ENCODE measurements around the gene UBE2I.

The UBE2I gene

DNA sequence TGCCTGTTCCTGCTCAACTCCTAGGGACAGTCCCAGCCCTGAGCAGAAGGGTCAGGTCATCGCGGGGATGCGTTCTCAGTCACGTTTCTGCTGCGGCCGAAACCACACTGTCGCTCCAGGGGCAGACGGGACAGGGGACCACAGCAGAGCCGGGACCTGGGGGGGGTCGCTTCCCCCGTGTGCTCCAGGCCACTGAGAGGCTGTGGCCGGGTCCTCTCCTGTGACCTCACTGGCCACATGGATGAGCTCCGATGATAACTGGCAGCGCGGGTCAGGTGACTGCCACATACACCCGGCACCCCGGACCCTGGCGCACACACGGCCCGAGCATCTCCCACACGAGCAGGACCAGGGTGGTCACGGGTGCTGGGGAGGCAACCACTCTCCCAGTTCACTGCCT lies 55.1 kb downstream of the UBE2I start:
- H3K36me3 ChIP-seq (ENCODE audit: insufficient read depth, low read length) = peaks cover 39% of the 10 kb centered on the region; the same call in 1 of the 2 replicates
- no peaks in the 10 kb centered on the region for H3K9me3 ChIP-seq (ENCODE audit: low read depth, low read length)
- no peak overlapping the region for H3K27ac ChIP-seq
- no peak overlapping the region for H3K4me3 ChIP-seq
- no peak for TF ChIP-seq FOXP2 (optimal IDR thresholded peaks at IDR 0.05; ENCODE audit: control extremely low read depth, extremely low read length, insufficient read depth)
- no peak for TF ChIP-seq POLR2AphosphoS5 (IDR thresholded peaks at IDR 0.05; ENCODE audit: borderline replicate concordance, low read depth, low read length)
- TF ChIP-seq EZH2 (IDR thresholded peaks at IDR 0.05) = no peak
- no peak for DNase-seq (ENCODE audit: low read depth, low spot score)
- no peak overlapping the region for H3K9ac ChIP-seq (ENCODE audit: insufficient read length)

DNA sequence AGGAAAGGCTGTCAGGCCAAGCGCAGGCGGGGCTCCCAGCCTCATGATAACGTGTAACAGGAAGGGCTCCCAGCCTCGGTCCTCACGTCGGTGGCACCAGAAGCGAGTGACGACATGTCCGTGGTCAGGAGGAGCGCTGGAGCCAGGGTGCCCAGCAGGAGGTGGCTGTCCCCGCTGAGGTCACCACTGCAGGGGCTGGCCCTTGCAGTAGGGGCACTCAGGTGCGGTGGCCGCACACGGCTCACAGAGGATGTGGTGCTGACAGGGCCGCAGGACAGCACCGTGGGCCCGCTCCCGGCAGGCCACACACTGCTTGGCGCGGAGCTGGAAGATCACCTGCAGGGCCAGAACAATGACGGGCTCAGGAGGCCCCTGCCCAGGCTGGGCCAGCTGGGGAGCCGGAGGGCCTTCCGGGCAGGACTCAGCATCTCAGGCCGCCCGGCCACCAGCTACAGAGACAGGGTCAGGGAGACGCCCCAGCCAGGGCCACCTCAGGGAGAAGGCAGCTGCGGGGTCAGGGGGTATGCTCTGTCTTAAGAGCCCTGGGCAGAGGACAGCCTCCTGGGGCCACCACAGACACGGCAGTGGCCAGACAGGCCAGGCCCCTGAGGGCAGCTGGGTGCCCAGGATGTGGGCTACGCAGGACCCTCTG lies 56.8 kb downstream of the UBE2I start:
- TF ChIP-seq FOXP2 (optimal IDR thresholded peaks at IDR 0.05; ENCODE audit: control extremely low read depth, extremely low read length, insufficient read depth) (no peak), POLR2AphosphoS5 (IDR thresholded peaks at IDR 0.05; ENCODE audit: borderline replicate concordance, low read depth, low read length) (no peak), EZH2 (IDR thresholded peaks at IDR 0.05) (no peak)
- no peak overlapping the region for H3K4me3 ChIP-seq
- H3K9me3 ChIP-seq (ENCODE audit: low read depth, low read length) = no peaks in the 10 kb centered on the region
- no peak overlapping the region for H3K27ac ChIP-seq
- DNase-seq (ENCODE audit: low read depth, low spot score) = no peak
- H3K36me3 ChIP-seq (ENCODE audit: insufficient read depth, low read length) = peaks cover 36% of the 10 kb centered on the region; the same call in 1 of the 2 replicates
- no peak overlapping the region for H3K9ac ChIP-seq (ENCODE audit: insufficient read length)

DNA sequence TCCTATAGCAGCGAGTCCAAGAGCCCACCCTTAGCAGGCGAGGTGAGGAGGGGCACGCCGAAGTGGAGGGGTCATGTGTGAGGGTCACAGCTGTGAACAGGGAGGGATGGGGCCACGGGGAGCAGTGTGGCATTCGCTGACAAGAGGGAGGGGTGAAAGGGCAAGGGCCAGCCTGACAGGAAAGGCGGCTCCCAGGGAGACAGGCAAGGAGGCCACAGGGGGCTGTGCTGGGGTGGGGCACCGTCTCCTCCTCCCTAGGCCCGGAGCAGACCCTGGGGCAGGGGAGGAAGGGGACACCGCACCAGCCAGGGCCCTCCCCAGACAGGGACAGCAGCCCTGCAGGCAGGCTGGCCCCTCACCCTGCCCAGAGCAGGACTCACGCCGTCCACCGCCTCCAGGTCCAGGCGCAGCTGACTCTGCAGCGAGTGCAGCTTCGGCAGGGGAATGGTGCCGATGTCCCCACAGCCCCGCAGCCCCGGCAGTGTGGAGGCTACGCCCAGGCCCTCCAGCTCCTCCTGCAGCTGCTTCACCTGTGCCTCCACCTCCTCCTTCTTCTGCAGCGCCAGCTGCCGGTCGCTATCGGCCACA lies 57.4 kb downstream of the UBE2I start:
- Histone ChIP-seq H3K9me3 (ENCODE audit: low read depth, low read length) (no peaks in the 10 kb centered on the region), H3K27ac (no peak overlapping the region), H3K36me3 (ENCODE audit: insufficient read depth, low read length) (peaks cover 36% of the 10 kb centered on the region; the same call in 1 of the 2 replicates), H3K4me3 (no peak overlapping the region), H3K9ac (ENCODE audit: insufficient read length) (no peak overlapping the region)
- TF ChIP-seq FOXP2 (optimal IDR thresholded peaks at IDR 0.05; ENCODE audit: control extremely low read depth, extremely low read length, insufficient read depth) = no peak
- TF ChIP-seq POLR2AphosphoS5 (IDR thresholded peaks at IDR 0.05; ENCODE audit: borderline replicate concordance, low read depth, low read length) = no peak
- no peak for TF ChIP-seq EZH2 (IDR thresholded peaks at IDR 0.05)
- DNase-seq (ENCODE audit: low read depth, low spot score) = no peak

DNA sequence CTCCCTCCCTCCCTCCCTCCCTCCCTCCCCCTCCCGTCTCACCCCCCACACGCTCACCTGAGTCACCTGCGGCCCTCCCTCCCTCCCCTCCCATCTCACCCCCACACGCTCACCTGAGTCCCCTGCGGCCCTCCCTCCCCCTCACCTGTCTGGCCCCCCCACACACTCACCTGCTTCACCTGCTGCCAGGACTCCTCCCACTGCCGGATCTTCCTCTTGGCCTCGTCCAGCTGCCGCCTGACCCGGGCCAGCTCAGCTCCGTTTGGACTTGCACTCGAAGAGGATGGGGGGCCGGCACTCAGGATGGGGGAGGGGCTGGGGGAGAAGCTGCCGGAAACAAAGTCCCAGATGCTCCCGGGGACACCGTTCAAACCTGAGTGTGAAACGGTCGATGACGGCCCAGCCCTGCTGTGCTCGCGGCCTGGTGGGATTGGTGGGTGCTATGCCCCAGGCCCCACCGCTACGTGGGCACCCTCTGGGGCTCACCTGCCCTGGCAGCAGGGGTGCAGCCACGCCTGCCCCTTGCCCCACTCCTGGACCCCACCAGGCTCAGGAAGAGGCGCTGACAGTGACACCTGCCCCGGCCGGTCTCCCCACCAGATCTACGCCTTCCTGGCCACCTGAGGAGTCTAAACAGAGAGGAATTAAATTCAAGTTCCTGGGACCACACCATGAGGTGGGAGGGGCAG lies 58.2 kb downstream of the UBE2I start:
- H3K4me3 ChIP-seq = no peak overlapping the region
- no peak for DNase-seq (ENCODE audit: low read depth, low spot score)
- H3K9ac ChIP-seq (ENCODE audit: insufficient read length) = no peak overlapping the region
- H3K9me3 ChIP-seq (ENCODE audit: low read depth, low read length) = no peaks in the 10 kb centered on the region
- no peak overlapping the region for H3K27ac ChIP-seq
- H3K36me3 ChIP-seq (ENCODE audit: insufficient read depth, low read length) = peaks cover 32% of the 10 kb centered on the region; the same call in 1 of the 2 replicates
- TF ChIP-seq POLR2AphosphoS5 (IDR thresholded peaks at IDR 0.05; ENCODE audit: borderline replicate concordance, low read depth, low read length) (no peak), FOXP2 (optimal IDR thresholded peaks at IDR 0.05; ENCODE audit: control extremely low read depth, extremely low read length, insufficient read depth) (no peak), EZH2 (IDR thresholded peaks at IDR 0.05) (no peak)

DNA sequence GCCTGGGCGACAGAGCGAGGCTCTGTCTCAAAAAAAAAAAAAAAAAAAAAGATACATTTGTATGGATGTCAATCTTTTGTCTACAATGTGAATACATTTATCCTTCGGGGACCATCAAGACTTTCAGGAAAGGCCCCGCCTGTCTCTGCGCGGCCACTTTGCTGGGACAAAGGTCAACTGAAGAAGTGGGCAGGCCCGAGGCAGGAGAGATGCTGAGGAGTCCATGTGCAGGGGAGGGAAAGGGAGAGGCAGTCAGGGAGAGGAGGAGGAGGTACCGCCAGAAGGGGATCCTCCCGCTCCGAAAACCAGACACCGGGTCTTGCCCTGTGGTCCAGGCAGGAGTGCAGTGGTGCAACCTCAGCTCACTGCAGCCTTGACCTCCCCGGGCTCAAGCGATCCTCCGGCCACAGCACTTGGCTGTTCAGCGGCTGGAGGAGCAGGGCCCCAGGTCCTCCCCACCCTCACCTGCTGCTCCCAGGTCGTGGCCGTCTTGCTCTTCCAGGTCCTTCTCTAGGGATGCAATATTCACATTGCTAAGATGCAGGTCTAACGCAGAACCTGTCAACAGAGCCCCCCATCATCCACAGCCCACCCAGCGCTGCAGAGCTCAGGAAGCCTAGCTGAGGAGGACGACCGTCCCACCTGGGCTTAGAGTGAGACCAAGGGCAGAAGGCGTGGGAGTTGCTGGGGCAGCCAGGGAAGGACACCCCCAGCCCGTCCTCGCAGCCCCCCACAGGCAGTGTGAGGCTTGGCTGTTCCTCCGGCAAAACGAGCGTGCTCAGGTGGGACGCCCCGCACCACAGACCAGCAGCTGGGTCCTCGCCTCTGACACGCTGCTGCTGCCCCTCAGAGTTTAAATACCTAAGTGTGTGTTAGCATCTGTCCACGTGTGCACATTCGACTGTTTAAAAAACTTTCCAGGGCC lies 61.9 kb downstream of the UBE2I start:
- TF ChIP-seq POLR2AphosphoS5 (IDR thresholded peaks at IDR 0.05; ENCODE audit: borderline replicate concordance, low read depth, low read length) (peak; percentile 12; the same call in 1 of the 2 replicates), FOXP2 (optimal IDR thresholded peaks at IDR 0.05; ENCODE audit: control extremely low read depth, extremely low read length, insufficient read depth) (no peak)
- no peak for DNase-seq (ENCODE audit: low read depth, low spot score)
- H3K27ac ChIP-seq = no peak overlapping the region
- H3K36me3 ChIP-seq (ENCODE audit: insufficient read depth, low read length) = no peaks in the 10 kb centered on the region; the same call in 1 of the 2 replicates
- H3K9ac ChIP-seq (ENCODE audit: insufficient read length) = no peak overlapping the region
- no peak overlapping the region for H3K4me3 ChIP-seq
- no peaks in the 10 kb centered on the region for H3K9me3 ChIP-seq (ENCODE audit: low read depth, low read length)

DNA sequence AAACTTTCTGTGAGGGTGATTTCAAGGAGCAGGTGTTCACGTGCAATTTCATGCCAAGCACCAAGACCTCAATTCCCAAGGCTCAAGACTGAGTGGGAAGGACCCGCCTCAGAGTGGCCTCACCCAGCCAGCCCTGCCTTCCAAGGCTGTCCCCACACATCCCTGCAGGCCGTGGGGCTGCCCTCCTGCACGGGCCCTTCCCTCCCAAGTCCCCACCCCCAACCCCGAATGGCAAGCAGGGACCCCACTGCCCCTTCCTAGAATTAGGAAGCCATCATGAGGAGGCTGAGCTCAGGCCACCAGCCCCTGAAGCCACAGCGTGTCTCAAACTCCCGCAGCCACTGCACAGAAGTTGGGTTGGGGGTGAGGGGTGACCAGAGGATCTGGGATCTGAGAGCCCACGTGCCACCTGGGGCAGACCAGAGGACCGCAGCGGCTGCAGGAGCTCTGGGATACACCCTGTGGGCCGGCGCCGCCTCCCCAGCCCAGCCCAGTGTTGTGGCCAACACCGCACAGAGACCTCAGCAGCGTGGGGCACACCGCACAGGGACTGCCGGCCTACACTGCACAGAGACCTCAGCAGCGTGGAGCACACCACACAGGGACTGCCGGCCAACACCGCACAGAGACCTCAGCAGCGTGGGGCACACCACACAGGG lies 63.0 kb downstream of the UBE2I start:
- H3K27ac ChIP-seq = no peak overlapping the region
- H3K4me3 ChIP-seq = no peak overlapping the region
- no peak for DNase-seq (ENCODE audit: low read depth, low spot score)
- TF ChIP-seq EZH2 (IDR thresholded peaks at IDR 0.05) (no peak), FOXP2 (optimal IDR thresholded peaks at IDR 0.05; ENCODE audit: control extremely low read depth, extremely low read length, insufficient read depth) (no peak), POLR2AphosphoS5 (IDR thresholded peaks at IDR 0.05; ENCODE audit: borderline replicate concordance, low read depth, low read length) (no peak)
- no peak overlapping the region for H3K9ac ChIP-seq (ENCODE audit: insufficient read length)
- no peaks in the 10 kb centered on the region; the same call in 1 of the 2 replicates for H3K36me3 ChIP-seq (ENCODE audit: insufficient read depth, low read length)
- H3K9me3 ChIP-seq (ENCODE audit: low read depth, low read length) = no peaks in the 10 kb centered on the region

DNA sequence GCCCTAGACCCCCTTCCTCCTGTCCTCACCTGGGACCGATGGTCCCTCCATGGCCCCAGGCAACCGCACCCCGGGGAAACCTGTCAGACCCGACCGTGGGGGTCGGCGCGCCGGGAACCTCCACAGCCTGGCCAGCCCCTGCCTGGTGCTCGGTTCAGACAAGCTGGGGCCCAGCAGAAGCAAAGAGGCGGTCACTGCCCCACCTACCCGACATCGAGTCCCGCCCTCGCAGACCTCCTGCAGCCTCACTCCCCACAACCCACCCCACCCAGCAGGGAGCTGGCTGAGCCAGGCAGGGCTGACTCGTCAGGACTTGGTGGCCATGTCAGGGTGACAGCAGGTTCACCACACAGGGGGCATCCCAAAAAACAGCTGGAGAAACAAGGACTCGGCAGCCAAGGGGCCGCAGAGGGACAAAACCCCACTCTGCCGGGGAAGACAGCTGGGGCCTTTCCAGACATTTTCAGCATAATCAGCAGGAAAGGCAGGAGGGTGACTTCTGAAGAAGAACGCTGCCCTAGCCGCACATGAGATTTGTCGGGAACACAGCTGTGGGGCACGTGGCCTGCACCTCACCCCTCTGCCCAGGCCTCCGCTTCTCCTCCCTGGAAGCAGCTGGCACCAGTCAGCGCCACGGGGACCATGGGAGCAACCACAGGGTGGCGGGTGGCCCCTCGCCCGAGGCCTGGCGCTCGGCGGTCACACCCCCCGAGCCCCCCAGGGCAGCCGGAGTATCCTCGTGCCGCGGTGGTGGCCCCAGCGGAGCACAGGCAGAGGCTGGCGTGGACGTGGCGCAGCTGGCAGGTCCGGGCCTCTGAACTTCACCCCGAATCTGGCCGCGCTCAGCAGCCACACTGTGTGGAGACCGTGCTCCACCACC lies 65.2 kb downstream of the UBE2I start:
- no peak overlapping the region for H3K9ac ChIP-seq (ENCODE audit: insufficient read length)
- H3K27ac ChIP-seq = no peak overlapping the region
- no peak for DNase-seq (ENCODE audit: low read depth, low spot score)
- H3K36me3 ChIP-seq (ENCODE audit: insufficient read depth, low read length) = no peaks in the 10 kb centered on the region; the same call in 1 of the 2 replicates
- H3K4me3 ChIP-seq = no peak overlapping the region
- TF ChIP-seq EZH2 (IDR thresholded peaks at IDR 0.05) (no peak), POLR2AphosphoS5 (IDR thresholded peaks at IDR 0.05; ENCODE audit: borderline replicate concordance, low read depth, low read length) (no peak), FOXP2 (optimal IDR thresholded peaks at IDR 0.05; ENCODE audit: control extremely low read depth, extremely low read length, insufficient read depth) (no peak)
- H3K9me3 ChIP-seq (ENCODE audit: low read depth, low read length) = no peaks in the 10 kb centered on the region

Data from SK-N-MC (cell line).